IMR-90 (cell line): ENCODE data around the gene CITED2.

ENCODE experiments used
- CEBPB ChIP-seq: IDR thresholded peaks from 2 replicates; pipeline ENCODE4 v1.6.1; 2012; ENCODE audit warnings: low read depth, low read length, improper control_type of control experiment
- SMC3 ChIP-seq: fragments of 150-350 bp; IDR thresholded peaks from 2 replicates; pipeline ENCODE4 v1.6.1; 2016; ENCODE audit warnings: low read depth, mild to moderate bottlenecking, antibody characterized with exemption, low read length, moderate library complexity
- TF ChIP-seq, protein P1 (sequence below): fragments of 150-350 bp; IDR thresholded peaks from 2 replicates; pipeline ENCODE4 v1.6.1; 2017; ENCODE audit warnings: mild to moderate bottlenecking, antibody characterized with exemption, low read length, low read depth

DNA sequence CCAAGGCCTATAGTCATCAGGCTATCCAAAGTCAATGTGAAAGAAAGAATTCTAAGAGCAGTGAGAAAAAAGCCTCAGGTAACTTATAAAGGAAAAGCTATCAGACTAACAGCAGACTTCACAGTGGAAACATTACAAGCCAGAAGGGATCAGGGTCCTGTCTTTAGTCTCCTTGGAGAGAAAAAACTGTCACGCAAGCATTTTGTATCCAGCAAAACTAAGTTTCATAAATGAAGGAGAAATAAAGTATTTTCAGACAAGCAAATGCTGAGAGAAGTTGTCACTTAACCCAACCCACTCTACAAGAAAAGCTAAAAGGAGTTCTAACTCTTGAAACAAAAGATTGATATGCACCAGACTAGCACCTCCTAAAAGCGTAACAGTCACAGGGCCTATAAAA is 28.1 kb downstream of the CITED2 start:
- TF ChIP-seq, protein P1, sequence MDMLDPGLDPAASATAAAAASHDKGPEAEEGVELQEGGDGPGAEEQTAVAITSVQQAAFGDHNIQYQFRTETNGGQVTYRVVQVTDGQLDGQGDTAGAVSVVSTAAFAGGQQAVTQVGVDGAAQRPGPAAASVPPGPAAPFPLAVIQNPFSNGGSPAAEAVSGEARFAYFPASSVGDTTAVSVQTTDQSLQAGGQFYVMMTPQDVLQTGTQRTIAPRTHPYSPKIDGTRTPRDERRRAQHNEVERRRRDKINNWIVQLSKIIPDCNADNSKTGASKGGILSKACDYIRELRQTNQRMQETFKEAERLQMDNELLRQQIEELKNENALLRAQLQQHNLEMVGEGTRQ, result no peak
- TF ChIP-seq SMC3, result no peak
- TF ChIP-seq CEBPB, result no peak
